Fibroblast of the aortic adventitia (primary cell): ENCODE measurements around the gene LDLRAP1. TPM values are rescaled to one million over a fixed set of nuclear protein-coding genes. Genes with fewer than 3 reads are reported as not detected.

Source experiments
- DNase-seq: peaks from one replicate; pipeline ENCODE4 v3.0.0-alpha.2; 2010; ENCODE audit warnings: low read depth
- H3K4me3 ChIP-seq: 2 replicates; pipeline ENCODE4 v1.5.1; 2011; ENCODE audit warnings: low read depth, mild to moderate bottlenecking, control low read depth, low read length, moderate library complexity
- CTCF ChIP-seq: IDR thresholded peaks from 2 replicates; pipeline ENCODE4 v1.5.1; 2011; ENCODE audit warnings: mild to moderate bottlenecking, low read length, control low read depth, inconsistent platforms; ENCODE audit not compliant: insufficient read depth
- total RNA-seq: library from RNA; depleted of rRNA; stranded (reverse); fragments of >200 nt; gene quantifications from 2 replicates; pipeline ENCODE4 v1.2.3, GENCODE V29; 2012; ENCODE audit warnings: low replicate concordance

LDLRAP1 gene
- total RNA-seq, 1 donor = 12.4 TPM

- DNase-seq = peak; percentile 37
- TF ChIP-seq CTCF = no peak
- no peak overlapping the region for H3K4me3 ChIP-seq
Measured at GRCh38 chr1:25549273-25550154, 6.1 kb downstream of the LDLRAP1 start.

GRCh38 chr1:25550155-25550506 is 6.7 kb downstream of the LDLRAP1 start:
- TF ChIP-seq CTCF = no peak
- H3K4me3 ChIP-seq = no peak overlapping the region
- DNase-seq = peak; percentile 62

GRCh38 chr1:25550683-25551310 is 7.4 kb downstream of the LDLRAP1 start:
- H3K4me3 ChIP-seq = no peak overlapping the region
- TF ChIP-seq CTCF = no peak
- DNase-seq = peak; percentile 17

GRCh38 chr1:25553749-25554429 is 10.5 kb downstream of the LDLRAP1 start:
- no peak for TF ChIP-seq CTCF
- no peak overlapping the region for H3K4me3 ChIP-seq

GRCh38 chr1:25554430-25554780 is 11.0 kb downstream of the LDLRAP1 start:
- no peak overlapping the region for H3K4me3 ChIP-seq
- no peak for DNase-seq
- no peak for TF ChIP-seq CTCF

More at GRCh38 chr1:25553749-25554429, 10.5 kb downstream of the LDLRAP1 start:
- DNase-seq = peak; percentile 65

GRCh38 chr1:25554886-25555752 is 11.7 kb downstream of the LDLRAP1 start:
- TF ChIP-seq CTCF = no peak
- peak; percentile 58 for DNase-seq

More at GRCh38 chr1:25554886-25555752, 11.7 kb downstream of the LDLRAP1 start:
- H3K4me3 ChIP-seq = no peak overlapping the region
